Activated CD8-positive, alpha-beta T cell treated with anti-CD3 and anti-CD28 coated beads for 36 hours (primary cell): ENCODE results near the gene RPP14. TPM values are rescaled to one million over a fixed set of nuclear protein-coding genes. Genes with fewer than 3 reads are reported as not detected.

Experiments used
- ATAC-seq: fragments of 200-7000 bp; cut with Tn5 transposase; one replicate; pipeline ENCODE4 v1.10.0; 2021; ENCODE audit warnings: mild to moderate bottlenecking, moderate library complexity
- CTCF ChIA-PET: fragments of 350-600 bp; sonication (Branson Sonifier 250); formaldehyde crosslinking; loops from one replicate; lab custom pipeline; 2021; ENCODE audit warnings: antibody characterized with exemption; lab: Charles Lee
- POLR2A ChIA-PET: fragments of 350-600 bp; sonication (Branson Sonifier 250); formaldehyde crosslinking; loops from one replicate; lab custom pipeline; 2021; ENCODE audit warnings: antibody characterized with exemption; lab: Charles Lee
- DNase-seq: peaks from one replicate; pipeline ENCODE4 v3.0.0-alpha.2; 2020
- H3K27ac Mint-ChIP-seq: one replicate; pipeline ENCODE4 v1.8.0; 2021; ENCODE audit warnings: mild to moderate bottlenecking, mixed read lengths
- H3K27me3 Mint-ChIP-seq: one replicate; pipeline ENCODE4 v1.8.0; 2021; ENCODE audit warnings: mixed read lengths
- H3K36me3 Mint-ChIP-seq: one replicate; pipeline ENCODE4 v1.8.0; 2021; ENCODE audit warnings: low read depth, mixed read lengths
- H3K4me1 Mint-ChIP-seq: one replicate; pipeline ENCODE4 v1.8.0; 2021; ENCODE audit warnings: low read depth, mixed read lengths
- H3K4me3 Mint-ChIP-seq: one replicate; pipeline ENCODE4 v1.8.0; 2021; ENCODE audit warnings: mild to moderate bottlenecking, moderate library complexity, mixed read lengths
- H3K9me3 Mint-ChIP-seq: one replicate; pipeline ENCODE4 v1.8.0; 2021; ENCODE audit warnings: mixed read lengths
- CTCF ChIP-seq: fragments of 200-600 bp; IDR thresholded peaks from one replicate; pipeline ENCODE4 v1.8.0; 2022; ENCODE audit warnings: antibody characterized with exemption, mild to moderate bottlenecking
- intact Hi-C: fragments of 100-400 bp; cut with micrococcal nuclease; formaldehyde crosslinking; loops from one replicate; pipeline ENCODE4 v1.10.0; 2022
- total RNA-seq, 2 experiments: library from RNA; stranded (reverse); gene quantifications; one replicate each; pipeline ENCODE4 v1.2.3, GENCODE V29; 2021

Gene RPP14
- total RNA-seq, 2 experiments from 2014 or later, result 16.1 to 18.0 TPM

GRCh38 chr3:58308728-58309127, 2.7 kb downstream of the RPP14 start:
- H3K27me3 Mint-ChIP-seq, result no peaks in the 10 kb centered on the region
- ChIA-PET CTCF (interaction anchor here (0.6 to 7.0 kb wide), 10 partner anchors 11 to 183 kb away, joined by 3 to 87 read pairs (median 4); partner anchors contain the start of genes KCTD6 and PXK), POLR2A (interaction anchor here (0.7 to 3.5 kb wide), 2 partner anchors 16 to 25 kb away, joined by 3 to 16 read pairs; partner anchors contain the start of gene PXK)
- TF ChIP-seq CTCF, result no peak
- peaks cover 27% of the 10 kb centered on the region for H3K4me1 Mint-ChIP-seq
- DNase-seq (no peak), ATAC-seq (no peak)
- peak overlapping the region; percentile 74 for H3K27ac Mint-ChIP-seq
- H3K9me3 Mint-ChIP-seq, result no peaks in the 10 kb centered on the region
- H3K36me3 Mint-ChIP-seq, result peaks cover 43% of the 10 kb centered on the region
- peak overlapping the region; percentile 97 for H3K4me3 Mint-ChIP-seq
- intact Hi-C loops, result loop anchor here (5.0 kb wide), 3 partner anchors 71 to 224 kb away; partner anchors contain the start of gene ABHD6

- ChIA-PET CTCF (interaction anchor here (3.5 to 8.2 kb wide), 2 partner anchors 9 to 98 kb away, joined by 17 to 87 read pairs; partner anchors contain the start of genes HTD2 and RPP14), POLR2A (interaction anchor here (1.2 to 2.4 kb wide), 2 partner anchors 11 to 19 kb away, joined by 3 to 8 read pairs; partner anchors contain the start of genes HTD2 and RPP14)
- DNase-seq (no peak), ATAC-seq (no peak)
- TF ChIP-seq CTCF, result no peak
- intact Hi-C loops, result no loop called here
- Mint-ChIP-seq H3K27ac (no peak overlapping the region), H3K9me3 (no peaks in the 10 kb centered on the region), H3K36me3 (peaks cover 45% of the 10 kb centered on the region), H3K4me3 (no peak overlapping the region), H3K4me1 (peaks cover 16% of the 10 kb centered on the region), H3K27me3 (no peaks in the 10 kb centered on the region)
Observed at GRCh38 chr3:58317811-58318210, 11.8 kb downstream of the RPP14 start.

GRCh38 chr3:58321791-58322190, 15.7 kb downstream of the RPP14 start:
- POLR2A ChIA-PET, result interaction anchor here (1.1 to 1.5 kb wide), 3 partner anchors 11 to 44 kb away, joined by 3 read pairs; no protein-coding TSS in a partner anchor
- no peak overlapping the region for H3K27ac Mint-ChIP-seq
- no peaks in the 10 kb centered on the region for H3K9me3 Mint-ChIP-seq
- intact Hi-C loops, result loop anchor here (5.0 kb wide), 2 partner anchors 91 to 211 kb away; no protein-coding TSS in a partner anchor
- H3K27me3 Mint-ChIP-seq, result no peaks in the 10 kb centered on the region
- DNase-seq (no peak), ATAC-seq (no peak)
- peaks cover 20% of the 10 kb centered on the region for H3K36me3 Mint-ChIP-seq
- no peak for TF ChIP-seq CTCF
- no peak overlapping the region for H3K4me3 Mint-ChIP-seq
- H3K4me1 Mint-ChIP-seq, result peaks cover 40% of the 10 kb centered on the region
- CTCF ChIA-PET, result interaction anchor here (0.8 to 8.2 kb wide), 8 partner anchors 8 to 212 kb away, joined by 3 to 87 read pairs (median 4); partner anchors contain the start of genes HTD2 and RPP14

GRCh38 chr3:58322793-58323192, 16.7 kb downstream of the RPP14 start:
- Mint-ChIP-seq H3K36me3 (peaks cover 13% of the 10 kb centered on the region), H3K4me3 (no peak overlapping the region), H3K27me3 (no peaks in the 10 kb centered on the region), H3K4me1 (peaks cover 40% of the 10 kb centered on the region), H3K27ac (peak overlapping the region; percentile 15), H3K9me3 (no peaks in the 10 kb centered on the region)
- POLR2A ChIA-PET, result interaction anchor here (1.5 kb wide), 1 partner anchor 43 kb away, joined by 3 read pairs; no protein-coding TSS in a partner anchor
- intact Hi-C loops, result loop anchor here (5.0 kb wide), 2 partner anchors 90 to 210 kb away; no protein-coding TSS in a partner anchor
- DNase-seq (no peak), ATAC-seq (no peak)
- TF ChIP-seq CTCF, result no peak
- CTCF ChIA-PET, result interaction anchor here (1.0 to 8.2 kb wide), 6 partner anchors 14 to 106 kb away, joined by 3 to 87 read pairs (median 5); partner anchors contain the start of genes HTD2 and RPP14
